ENCODE results near the gene PLEKHG4B.
"Not testable (repeated sequence)": the region's sequence is repeated elsewhere in the genome, so short reads cannot be mapped to it uniquely, and the experiment has no call there.

The PLEKHG4B gene

DNA sequence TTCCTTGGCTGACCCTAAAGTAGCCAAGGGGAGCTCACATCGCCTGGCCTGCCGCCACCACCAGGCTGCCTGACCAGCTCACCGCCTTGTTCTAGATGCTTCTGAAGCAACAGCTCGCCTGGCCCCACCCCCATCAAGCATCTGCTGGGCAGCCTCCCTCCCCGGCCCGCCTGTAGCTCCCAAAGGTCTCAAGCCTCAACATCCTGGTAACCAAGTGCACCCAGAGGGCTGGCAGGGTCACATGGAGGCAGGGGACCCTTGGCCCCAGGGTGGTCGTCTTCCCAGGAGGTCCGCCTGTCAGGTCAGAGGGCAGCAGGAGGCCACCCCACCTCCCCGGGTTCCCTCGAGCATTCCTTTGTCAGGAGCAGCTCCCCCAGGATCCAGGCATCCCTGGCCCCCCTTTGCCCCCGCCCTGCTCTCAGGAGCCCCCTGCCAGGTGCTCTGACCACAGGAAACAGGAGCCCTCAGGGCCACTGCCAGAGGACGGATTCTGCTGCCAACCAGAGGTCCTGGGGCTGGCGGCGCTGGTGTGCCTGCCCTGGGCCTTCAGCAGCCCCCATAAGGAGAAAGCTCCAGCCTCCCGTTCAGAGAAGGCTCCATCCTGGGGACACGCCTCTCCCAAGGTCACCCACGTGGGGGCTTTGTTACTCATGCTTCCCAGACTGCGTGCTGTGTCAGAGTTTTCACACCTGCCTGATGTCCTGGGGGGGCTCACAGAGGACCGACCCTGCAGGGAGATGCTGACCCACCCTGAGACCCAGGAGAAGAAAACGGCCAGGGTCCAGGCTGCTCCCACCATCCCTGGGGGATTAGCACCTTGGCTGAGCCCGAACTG is 95.9 kb downstream of the PLEKHG4B start:
- DNase-seq (ENCODE audit: low read depth): peak; percentile 16

DNA sequence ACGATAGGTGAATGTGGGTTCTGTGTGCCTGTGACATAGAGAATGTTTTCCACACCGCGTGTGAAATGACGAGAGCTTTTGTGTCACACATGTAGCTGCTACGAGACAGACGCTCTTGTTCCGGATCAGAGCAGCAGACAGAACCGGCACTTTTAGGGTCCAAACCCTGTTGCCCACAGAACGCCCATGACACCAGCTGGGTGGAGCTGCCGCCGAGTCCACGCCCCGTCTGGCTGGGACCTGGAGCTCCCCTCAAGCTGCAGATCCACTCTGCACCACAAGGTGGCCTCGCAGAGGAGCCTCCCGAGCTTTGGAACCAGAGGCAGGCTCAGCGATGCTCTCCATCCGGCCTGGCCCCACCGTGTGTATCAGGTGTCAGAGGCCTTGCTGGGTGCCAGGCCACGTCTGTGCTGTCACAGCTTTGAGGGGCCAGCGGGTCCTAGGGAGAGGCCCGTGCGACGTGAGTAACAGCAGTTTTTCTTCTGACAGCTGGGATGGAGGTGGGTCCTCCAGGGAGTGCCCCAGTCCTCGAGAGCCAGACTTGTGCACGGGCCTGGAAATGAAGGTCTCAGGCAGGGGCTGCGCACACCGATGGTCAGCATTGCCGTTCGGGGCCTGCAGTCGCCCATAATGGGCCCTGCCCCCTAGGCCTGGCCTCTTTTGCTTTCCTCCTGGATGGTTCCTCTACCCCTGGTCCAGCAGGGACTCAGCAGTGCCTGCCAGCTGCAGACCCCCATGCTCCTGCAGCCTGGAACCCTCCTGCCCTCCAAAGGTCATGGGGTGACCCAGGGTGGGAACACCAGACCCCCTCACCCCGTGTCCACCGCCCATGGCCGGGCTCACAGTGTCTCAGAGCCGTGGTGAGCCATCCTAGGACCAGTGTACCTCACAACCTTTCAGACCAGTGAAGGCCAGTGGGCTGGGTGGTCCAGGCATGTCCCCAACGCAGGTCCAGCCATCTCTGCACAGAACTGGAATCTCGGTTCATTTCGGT is 96.8 kb downstream of the PLEKHG4B start:
- DNase-seq (ENCODE audit: low read depth): peak; percentile 81

DNA sequence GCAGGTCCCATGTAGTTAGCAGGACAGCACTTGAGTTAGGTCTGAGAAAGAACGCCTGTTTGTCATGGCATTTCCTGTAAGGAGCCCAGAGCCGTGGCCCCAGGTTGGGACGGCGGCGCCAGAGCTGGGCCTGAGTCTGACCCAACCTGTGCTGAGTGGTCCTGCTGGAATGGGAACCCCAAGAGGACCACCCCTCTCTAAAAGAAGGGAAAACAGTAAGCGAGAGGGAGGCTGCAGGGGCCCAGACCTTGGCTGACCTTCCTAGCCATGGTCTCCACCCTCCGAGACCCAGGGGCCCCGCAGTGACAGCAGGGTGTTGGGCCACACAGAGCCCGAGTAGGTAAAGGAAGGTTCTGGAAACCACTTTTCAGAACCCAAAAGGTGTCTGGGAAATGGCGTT is 97.5 kb downstream of the PLEKHG4B start:
- DNase-seq (ENCODE audit: low read depth): no peak

DNA sequence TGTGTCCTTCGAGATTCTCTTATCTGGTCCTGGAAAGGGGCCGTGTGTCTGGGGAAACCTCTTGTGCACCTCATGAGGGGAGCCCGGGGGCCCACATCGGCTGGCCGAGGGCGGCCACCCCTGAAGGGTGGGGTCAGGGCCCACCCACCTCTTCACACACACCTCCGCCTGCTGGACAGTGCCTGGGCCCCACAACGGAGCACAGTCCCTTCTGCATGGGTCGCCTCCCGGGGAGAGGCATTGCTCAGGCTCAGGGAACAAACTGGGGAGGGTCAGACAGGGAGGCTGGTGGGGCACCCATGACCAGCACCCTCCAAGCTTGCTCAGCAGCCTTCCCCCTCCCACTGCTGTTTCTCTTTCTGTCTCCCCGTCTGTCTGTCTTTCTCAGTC is 98.0 kb downstream of the PLEKHG4B start:
- no peak for DNase-seq (ENCODE audit: low read depth)

DNA sequence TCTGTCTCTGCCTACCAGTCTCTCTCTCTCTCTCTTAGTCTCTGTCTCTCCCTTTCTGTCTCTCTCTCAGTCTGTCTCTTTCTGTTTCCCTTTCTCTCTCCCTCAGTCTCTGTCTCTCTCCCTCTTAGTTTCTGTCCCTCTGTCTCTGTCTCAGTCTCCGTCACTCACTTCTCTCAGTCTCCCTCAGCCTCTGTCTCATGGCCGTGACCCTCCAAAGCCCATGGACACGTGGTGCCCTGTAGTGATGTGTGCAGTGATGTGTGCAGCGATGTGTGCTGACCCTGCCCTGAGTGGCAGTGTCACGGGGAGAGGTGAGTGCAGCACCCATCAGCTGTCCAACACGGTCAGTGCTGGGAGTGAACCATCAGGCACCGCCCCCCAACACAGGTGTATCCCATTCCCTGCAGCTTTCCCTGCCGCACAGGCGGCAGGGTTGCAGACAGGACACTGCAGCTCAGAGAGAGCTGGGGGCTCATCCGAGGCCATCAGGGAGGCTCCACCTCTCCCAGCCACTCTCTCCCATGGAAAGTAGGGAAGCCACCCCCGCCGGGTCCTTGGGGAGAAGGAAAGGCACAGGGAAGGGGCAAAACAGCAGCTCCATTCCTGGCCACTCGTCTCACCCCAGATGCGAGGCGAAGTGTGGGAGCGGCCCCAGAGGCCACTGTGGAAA is 98.5 kb downstream of the PLEKHG4B start:
- no peak for DNase-seq (ENCODE audit: low read depth)

DNA sequence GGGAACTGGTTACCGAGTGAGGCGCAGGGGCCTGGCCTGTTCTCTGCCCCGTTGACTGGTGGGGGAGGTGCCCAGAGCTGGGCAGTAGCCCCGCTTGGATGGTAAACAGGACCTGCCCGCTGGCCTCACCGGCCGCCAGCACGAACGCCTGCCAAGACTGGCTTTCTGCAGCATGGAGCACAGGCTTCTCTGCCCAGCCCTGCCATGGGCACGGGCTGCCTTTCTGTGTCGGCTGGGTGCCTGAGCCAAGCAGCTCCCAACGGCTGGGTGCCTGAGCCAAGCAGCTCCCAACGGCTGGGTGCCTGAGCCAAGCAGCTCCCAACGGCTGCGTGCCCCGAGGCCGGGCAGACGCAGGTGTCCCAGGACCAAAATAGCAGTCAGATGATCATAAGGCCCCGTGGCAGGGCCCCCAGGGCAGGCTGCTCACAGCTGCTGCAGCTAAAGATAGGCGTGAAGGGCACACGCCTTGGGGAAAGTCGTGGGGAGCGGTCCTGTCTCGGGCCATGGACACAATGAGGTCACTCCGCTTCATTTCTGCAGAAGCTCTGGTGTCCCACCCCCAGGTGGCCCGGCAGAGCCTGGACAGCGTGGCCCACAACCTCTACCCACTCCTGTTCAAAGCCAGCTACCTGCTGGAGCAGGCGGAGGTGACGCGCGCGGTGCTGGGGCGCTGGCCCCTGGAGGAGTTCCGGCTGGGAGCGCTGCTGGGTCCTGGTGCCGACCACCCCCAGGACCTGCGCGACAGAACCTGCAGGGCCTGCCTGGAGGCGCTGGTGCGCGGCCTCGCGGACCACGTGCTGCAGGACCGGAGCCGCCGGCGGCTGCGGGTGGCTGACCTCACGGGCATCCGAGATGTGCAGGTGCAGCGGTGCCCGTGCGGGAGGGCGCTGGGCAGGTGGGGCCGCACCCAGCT is 99.3 kb downstream of the PLEKHG4B start, which contains the start of gene LRRC14B:
TSS of gene LRRC14B (plus strand) at position 460 of the 913 bp plus-strand sequence. CDS start at position 504, 44 bp downstream.
- no peak for DNase-seq (ENCODE audit: low read depth)

DNA sequence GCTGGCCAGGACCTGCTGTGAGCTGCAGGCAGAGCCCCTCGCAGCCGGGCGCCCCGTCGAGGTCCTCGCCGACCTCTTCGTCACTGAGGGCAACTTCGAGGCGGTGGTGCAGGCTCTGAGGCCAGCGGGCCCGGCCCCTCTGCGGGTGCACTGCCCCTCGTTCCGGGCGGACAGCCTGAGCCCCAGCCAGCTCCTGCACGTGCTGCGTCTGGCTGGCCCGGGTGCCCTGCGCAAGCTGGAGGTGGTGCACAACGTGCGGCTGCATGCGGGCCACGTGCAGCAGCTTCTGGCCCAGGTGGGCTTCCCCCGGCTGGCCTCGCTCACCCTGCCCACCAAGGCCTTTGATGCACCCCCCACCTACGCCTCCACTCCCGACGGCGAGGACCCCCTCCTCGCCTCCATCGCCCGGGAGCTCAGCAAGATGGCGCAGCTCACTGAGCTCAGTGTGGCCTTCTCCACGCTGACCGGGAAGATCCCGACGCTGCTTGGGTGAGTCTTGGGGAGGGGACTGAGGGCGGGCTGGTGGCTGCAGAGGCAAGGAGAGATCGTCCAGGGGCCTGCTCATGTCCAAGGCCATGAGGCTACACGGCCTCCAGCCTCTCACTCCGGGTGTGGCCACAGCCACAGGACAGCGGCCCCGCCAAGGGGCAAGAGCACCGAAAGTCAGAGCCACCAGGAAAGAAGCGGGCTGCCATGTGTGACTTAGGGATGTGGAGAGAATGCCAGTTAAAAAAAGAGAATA is 100.2 kb downstream of the PLEKHG4B start:
- DNase-seq (ENCODE audit: low read depth): no peak

DNA sequence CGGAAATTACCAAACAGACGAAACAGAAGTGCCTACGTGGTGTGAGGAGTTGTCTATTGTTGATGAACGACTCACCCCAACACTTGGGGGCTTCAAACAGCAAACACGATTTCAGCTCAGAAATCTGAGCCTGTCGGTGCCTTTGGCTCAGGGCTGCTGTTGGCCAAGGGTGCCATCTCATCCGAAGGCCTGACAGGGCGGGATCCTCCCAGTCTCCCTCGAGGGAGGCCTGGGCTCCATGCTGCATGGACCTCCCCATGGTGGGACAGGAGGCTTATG is 100.7 kb downstream of the PLEKHG4B start:
- DNase-seq (ENCODE audit: low read depth): no peak

DNA sequence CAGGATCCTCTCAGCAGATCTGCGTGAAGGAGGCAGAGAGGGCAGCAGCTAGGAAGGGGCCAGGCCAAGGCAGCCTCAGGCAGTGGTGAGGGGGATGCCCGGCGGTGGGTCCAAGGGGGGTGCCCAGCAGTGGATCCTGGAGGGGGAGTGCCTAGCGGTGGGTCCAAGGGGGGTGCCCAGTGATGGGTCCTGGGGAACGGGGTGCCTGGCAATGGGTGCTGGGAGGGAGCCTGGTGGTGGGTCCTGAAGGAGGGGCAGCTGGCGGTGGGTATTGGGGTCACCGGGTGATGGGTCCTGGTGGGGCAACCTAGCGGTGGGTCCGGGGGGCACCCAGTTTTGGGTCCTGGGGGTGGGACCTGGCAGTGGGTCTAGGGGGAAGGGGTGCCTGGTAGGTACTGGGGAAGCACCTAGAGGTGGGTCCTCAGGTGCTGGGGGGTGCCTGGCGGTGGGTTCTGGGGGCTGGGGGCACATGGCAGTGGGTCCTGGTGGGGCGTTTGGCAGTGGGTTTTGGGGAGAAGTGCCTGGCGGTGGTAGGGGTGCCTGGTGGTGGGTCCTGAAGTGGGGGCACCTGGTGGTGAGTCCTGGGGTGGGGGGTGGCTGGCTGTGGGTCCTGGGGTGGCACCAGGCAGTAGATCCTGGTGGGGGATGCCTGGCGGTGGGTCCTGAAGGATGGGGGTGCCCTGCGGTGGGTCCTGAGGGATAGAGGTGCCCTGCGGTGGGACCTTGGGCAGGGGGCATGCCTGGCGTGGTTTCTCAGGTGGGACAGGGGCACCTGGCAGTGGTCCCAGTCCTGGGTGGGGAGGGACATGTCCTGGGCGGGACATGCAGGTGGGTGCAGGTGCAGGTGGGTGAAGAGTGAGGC is 101.2 kb downstream of the PLEKHG4B start:
- no peak for DNase-seq (ENCODE audit: low read depth)

DNA sequence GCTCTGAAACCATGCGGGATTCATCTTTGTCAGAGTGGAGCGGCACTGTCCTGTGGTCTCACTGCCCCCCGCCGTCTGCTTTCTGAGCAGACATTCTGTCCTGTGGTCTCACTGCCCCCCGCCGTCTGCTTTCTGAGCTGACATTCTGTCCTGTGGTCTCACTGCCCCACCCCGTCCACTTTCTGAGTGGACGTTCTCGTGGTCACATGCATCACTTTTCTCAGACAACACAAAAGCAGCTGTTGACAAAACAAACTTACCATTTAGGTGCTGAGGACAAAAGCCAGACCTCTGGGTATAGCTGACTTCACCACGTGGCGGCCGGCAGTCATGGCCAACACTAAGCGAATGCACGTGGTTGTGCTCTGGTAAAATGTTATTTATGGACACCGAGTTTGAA is 102.1 kb downstream of the PLEKHG4B start:
- no peak for DNase-seq (ENCODE audit: low read depth)

DNA sequence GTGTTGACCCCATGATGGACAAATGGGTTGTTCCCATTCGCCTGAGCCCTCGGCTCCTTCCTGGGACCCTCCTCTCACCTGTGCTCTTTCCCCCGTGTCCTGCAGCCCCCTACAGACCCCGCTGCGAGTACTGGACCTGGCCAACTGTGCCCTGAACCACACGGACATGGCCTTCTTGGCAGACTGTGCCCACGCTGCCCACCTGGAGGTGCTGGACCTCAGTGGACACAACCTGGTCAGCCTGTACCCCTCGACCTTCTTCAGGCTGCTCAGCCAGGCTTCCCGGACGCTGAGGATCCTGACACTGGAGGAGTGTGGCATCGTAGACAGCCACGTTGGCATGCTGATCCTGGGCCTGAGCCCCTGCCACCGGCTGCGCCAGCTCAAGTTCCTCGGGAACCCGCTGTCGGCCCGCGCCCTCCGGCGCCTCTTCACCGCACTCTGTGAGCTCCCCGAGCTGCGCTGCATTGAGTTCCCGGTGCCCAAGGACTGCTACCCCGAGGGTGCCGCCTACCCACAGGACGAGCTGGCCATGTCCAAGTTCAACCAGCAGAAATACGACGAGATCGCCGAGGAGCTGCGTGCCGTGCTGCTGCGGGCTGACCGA is 102.7 kb downstream of the PLEKHG4B start:
- no peak for DNase-seq (ENCODE audit: low read depth)

DNA sequence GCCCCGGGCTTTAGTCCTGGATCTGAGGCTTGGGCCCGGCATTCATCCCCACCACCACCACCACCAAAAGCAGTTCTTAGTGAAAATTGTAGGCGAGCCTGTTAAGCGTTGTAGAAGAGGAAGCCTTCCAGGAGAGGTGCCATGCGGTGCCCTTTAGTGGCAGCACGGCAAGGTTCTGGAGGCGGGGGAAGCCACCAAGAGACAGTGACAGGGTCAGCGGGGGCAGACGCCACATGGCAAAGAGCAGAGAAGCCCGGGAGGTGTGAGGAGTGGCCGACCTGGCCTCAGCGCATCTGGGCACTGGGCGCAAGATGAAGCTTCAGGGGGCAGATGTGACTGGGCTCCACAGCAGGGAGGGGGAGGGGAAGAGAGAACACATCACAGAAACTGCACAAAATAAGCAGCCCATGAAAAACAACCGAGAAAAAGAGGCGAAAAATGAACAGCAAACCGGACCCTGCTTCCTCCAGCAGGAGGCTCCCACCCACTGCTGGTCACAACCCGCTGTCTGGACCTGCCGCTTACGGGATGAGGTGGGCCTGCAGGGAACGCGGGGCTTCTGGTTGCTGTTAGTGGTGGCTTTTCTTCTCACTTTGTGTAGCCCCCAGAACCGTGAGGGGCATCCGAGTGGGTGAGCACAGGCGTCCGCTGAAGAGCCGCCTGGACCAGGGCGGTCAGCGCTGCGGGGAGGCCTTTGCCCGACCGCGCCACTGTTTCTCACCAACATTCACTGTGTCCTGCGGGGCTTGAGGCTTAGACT is 103.6 kb downstream of the PLEKHG4B start:
- no peak for DNase-seq (ENCODE audit: low read depth)

DNA sequence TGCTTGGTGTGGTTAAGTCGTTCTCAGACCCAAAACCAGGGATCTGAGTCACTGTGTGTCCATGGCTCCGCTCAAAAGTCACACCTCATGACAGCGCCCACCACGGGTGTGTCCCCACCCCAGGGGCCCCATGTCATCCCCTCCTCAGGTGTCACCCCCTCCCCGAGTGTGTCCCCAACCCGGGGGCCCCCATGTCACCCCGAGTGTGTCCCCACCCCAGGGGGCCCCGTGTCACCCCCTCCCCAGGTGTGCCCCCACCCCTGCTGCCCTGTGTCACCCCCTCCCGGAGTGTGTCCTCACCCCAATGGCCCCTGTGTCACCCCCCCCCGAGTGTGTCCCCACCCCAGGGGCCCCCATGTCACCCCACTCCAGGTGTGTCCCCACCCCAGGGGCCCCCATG is 104.4 kb downstream of the PLEKHG4B start:
- no peak for DNase-seq (ENCODE audit: low read depth)

DNA sequence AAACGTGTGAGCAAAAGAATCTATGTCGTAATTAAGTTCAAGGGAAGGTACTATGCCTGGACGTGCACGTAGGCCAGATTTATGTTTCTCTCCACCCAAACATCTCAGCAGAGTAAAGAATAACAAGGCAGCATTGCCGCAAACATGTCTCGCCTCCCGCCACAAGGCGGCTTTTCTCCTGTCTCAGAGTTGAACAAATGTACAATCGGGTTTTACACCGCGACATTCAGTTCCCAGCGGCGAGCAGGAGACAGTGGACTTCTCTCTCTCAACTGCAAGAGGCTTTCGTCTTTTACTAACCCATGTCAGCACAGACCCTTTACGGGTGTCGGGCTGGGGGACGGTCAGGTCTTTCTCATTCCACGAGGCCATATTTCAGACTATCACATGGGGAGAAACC is 105.1 kb downstream of the PLEKHG4B start:
- not testable (repeated sequence) for DNase-seq (ENCODE audit: low read depth)

DNA sequence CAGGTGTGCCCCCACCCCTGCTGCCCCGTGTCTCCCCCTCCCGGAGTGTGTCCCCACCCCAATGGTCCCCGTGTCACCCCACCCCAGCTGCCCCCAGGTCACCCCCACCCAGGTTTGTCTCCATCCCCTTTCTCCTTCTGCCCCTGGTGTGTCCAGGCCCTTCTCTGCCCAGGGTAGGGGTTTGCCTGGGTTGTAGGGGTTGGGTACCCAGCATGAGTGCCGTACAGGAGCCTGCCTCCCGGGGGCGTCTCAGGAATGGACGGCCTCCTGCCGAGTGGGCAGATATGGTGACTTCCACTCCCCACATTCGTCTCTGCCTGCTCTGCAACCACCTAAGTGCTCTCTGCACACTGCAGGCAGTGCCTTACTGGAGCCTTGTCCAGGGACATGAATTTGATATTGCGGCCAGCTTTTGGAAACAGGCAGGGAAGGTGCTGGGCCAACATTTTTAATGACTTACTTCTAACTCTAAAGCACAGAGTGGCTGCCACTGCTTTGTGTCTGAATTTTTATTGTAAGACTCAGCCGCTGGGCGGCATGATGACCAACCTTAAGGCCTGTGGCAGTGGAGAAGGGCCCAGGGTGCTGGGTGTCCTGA is 106.0 kb downstream of the PLEKHG4B start:
- DNase-seq (ENCODE audit: low read depth): no peak

DNA sequence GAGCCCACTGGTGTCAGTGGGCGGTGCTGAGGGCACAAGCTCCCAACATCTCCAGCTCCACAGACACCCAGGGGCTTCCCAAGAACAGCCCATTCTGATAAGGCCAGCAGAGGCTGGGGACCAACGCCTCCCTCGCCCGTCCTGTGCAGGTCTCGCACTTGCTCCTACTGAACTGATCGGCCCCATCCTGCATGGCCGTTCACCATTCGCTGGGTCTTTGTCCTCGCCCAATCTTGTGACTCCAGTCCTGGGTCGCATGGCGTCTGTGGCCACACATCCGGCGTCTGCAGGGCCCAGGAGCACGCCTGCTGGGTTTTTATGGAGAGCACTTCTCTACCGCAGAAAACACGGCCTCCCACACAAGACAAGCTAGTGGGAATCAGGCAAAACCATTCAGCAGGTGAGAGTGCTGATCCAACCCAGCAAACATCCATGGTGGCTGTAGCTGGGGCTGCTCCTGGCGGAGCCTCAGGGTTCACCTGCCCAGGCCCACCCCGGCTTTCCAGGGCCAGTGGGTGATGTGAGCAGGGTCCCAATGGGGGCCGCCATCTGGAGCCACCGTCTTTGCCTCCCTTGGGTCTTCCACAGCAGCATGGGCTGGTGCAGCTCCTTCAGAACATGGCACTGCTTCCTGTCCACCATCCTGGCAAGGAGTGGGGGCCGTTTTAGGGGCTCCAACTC is 106.7 kb downstream of the PLEKHG4B start:
- no peak for DNase-seq (ENCODE audit: low read depth)

DNA sequence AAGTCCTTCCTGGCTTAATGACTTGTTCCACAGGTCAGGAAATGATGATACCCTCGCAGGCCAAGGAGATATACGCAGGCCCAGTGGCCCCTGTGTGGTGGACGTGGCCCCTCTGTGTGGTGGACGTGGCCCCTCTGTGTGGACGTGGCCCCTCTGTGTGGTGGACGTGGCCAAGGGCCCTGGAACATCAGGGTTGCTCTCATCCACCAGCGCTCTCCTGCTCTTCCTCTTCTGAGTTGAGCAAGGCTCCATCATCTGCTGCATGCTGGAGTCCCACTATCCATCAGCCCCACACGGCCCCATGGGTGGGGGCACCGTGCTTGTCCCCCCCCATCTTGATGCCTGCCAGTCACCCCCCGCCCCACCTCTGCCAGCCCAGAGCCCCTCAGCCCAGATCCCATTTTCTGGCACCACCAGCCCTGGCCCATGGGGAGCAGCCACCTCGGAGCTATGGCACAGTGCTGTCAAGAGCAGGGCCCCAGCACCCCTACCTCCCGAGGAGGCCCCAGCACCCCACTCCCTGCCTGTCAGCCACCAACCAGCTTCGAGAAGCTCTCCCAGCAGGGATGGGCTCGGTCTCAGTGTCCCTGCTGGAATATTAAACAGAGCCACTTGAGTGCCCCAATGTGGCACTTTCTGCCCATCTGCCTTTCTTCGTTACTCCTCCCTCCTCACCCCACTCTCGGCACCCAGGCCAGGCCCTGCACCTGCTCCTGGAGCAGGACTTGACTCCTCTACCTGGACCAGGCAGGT is 107.4 kb downstream of the PLEKHG4B start:
- no peak for DNase-seq (ENCODE audit: low read depth)

All from fibroblast of gingiva (primary cell).